OCI-LY7 (cell line): Measurements from ENCODE around the gene ASIC2. TPM values are rescaled to one million over a fixed set of nuclear protein-coding genes. Genes with fewer than 3 reads are reported as not detected.

Experiments used
- BruUV-seq: library from RNA; stranded (reverse); fragments of 400-500 nt; replicated peaks from 2 replicates; lab custom pipeline; 2021; lab: Mats Ljungman, UMichigan
- CTCF ChIA-PET: fragments of 300-600 bp; sonication (Branson Sonifier 250); formaldehyde crosslinking; loops from one replicate; lab custom pipeline; 2022; ENCODE audit warnings: antibody characterized with exemption; ENCODE audit not compliant: unreplicated experiment; lab: Charles Lee
- POLR2A ChIA-PET: fragments of 300-600 bp; sonication (Branson Sonifier 250); formaldehyde crosslinking; loops from one replicate; lab custom pipeline; 2022; ENCODE audit warnings: antibody characterized with exemption; lab: Charles Lee
- DNase-seq: peaks from one replicate; pipeline ENCODE4 v3.0.0-alpha.2; 2015; ENCODE audit warnings: low spot score
- H2AFZ ChIP-seq: fragments of 200-600 bp; sonication (generic), shearing (Covaris generic); 2 replicates; pipeline ENCODE4 v1.6.1; 2014; ENCODE audit warnings: mild to moderate bottlenecking, antibody characterized with exemption, low read length, moderate library complexity
- H3K27ac ChIP-seq: fragments of 200-600 bp; sonication (generic); 2 replicates; pipeline ENCODE4 v1.5.1; 2014; ENCODE audit warnings: mixed run types, low read depth, mild to moderate bottlenecking, moderate library complexity, low read length, inconsistent platforms; ENCODE audit not compliant: poor library complexity, severe bottlenecking
- H3K36me3 ChIP-seq: fragments of 200-600 bp; sonication (generic); 2 replicates; pipeline ENCODE4 v1.6.1; 2014; ENCODE audit warnings: mild to moderate bottlenecking, antibody characterized with exemption, low read length, moderate library complexity, mixed read lengths; ENCODE audit not compliant: insufficient read depth
- H3K4me1 ChIP-seq: fragments of 200-600 bp; sonication (generic); 2 replicates; pipeline ENCODE4 v1.5.1; 2014; ENCODE audit warnings: mild to moderate bottlenecking, low read length; ENCODE audit not compliant: insufficient read depth, poor library complexity, severe bottlenecking
- H3K4me2 ChIP-seq: fragments of 200-600 bp; sonication (generic); 2 replicates; pipeline ENCODE4 v1.6.1; 2014; ENCODE audit warnings: mild to moderate bottlenecking, low read length
- H3K4me3 ChIP-seq: fragments of 200-600 bp; sonication (generic); 2 replicates; pipeline ENCODE4 v1.5.1; 2014; ENCODE audit warnings: mild to moderate bottlenecking, low read depth, low read length; ENCODE audit not compliant: poor library complexity, severe bottlenecking
- H3K79me2 ChIP-seq: fragments of 200-600 bp; sonication (generic); 2 replicates; pipeline ENCODE4 v1.6.1; 2016; ENCODE audit warnings: low read depth, mild to moderate bottlenecking, low read length, moderate library complexity, mixed read lengths; ENCODE audit not compliant: insufficient read depth
- H3K9me2 ChIP-seq: fragments of 200-600 bp; sonication (generic); 2 replicates; pipeline ENCODE4 v1.6.1; 2016; ENCODE audit warnings: mild to moderate bottlenecking, low read length, mixed read lengths; ENCODE audit not compliant: insufficient read depth
- H3K9me3 ChIP-seq: fragments of 200-600 bp; sonication (generic); 2 replicates; pipeline ENCODE4 v1.6.1; 2014; ENCODE audit warnings: mild to moderate bottlenecking, mixed run types, low read length, mixed read lengths
- H4K20me1 ChIP-seq: fragments of 200-600 bp; sonication (generic); 2 replicates; pipeline ENCODE4 v1.6.1; 2014; ENCODE audit warnings: mild to moderate bottlenecking, antibody characterized with exemption, low read length, moderate library complexity, mixed read lengths; ENCODE audit not compliant: insufficient read depth
- CTCF ChIP-seq: fragments of 200-600 bp; sonication (generic); conservative IDR thresholded peaks from 2 replicates; pipeline ENCODE4 v1.5.1; 2014; ENCODE audit warnings: mild to moderate bottlenecking, antibody characterized with exemption, low read length, moderate library complexity, mixed read lengths
- EZH2phosphoT487 ChIP-seq: fragments of 200-600 bp; sonication (generic); IDR thresholded peaks from 2 replicates; pipeline ENCODE4 v1.6.1; 2018; ENCODE audit warnings: low read depth, borderline replicate concordance, mild to moderate bottlenecking, mixed run types, antibody characterized with exemption, low read length, moderate library complexity, mixed read lengths
- intact Hi-C: fragments of 100-400 bp; cut with micrococcal nuclease; formaldehyde crosslinking; loops from one replicate; pipeline ENCODE4 v1.10.0; 2022; ENCODE audit not compliant: unreplicated experiment
- total RNA-seq, 2 experiments: library from RNA; depleted of rRNA in 1 of 2; stranded (reverse); fragments of >200 nt in 1 of 2; shearing (Covaris generic) in 1 of 2; gene quantifications; 2 replicates each; pipeline ENCODE4 v1.2.3, GENCODE V29; 2014 to 2022

The ASIC2 gene
- total RNA-seq, 2 experiments from 2014 or later: not detected

GRCh38 chr17:33197342-33197741 lies 95.8 kb downstream of the ASIC2 start:
- no peak overlapping the region for H2AFZ ChIP-seq
- H4K20me1 ChIP-seq: no peaks in the 10 kb centered on the region
- intact Hi-C loops: no loop called here
- H3K9me3 ChIP-seq: no peaks in the 10 kb centered on the region
- no peak for DNase-seq
- H3K4me3 ChIP-seq: no peak overlapping the region
- H3K36me3 ChIP-seq: no peaks in the 10 kb centered on the region
- no TSS peak for BruUV-seq
- H3K4me2 ChIP-seq: no peak overlapping the region
- H3K4me1 ChIP-seq: no peaks in the 10 kb centered on the region
- H3K27ac ChIP-seq: no peak overlapping the region
- CTCF ChIA-PET: no interaction called here
- TF ChIP-seq CTCF (no peak), EZH2phosphoT487 (no peak)
- POLR2A ChIA-PET: no interaction called here
- no peaks in the 10 kb centered on the region for H3K79me2 ChIP-seq
- no peaks in the 10 kb centered on the region for H3K9me2 ChIP-seq

- no peaks in the 10 kb centered on the region for H3K36me3 ChIP-seq
- H3K4me1 ChIP-seq: no peaks in the 10 kb centered on the region
- no peak overlapping the region for H3K27ac ChIP-seq
- H3K79me2 ChIP-seq: no peaks in the 10 kb centered on the region
- H3K4me3 ChIP-seq: no peak overlapping the region
- intact Hi-C loops: no loop called here
- H3K4me2 ChIP-seq: no peak overlapping the region
- no peaks in the 10 kb centered on the region for H4K20me1 ChIP-seq
- no peaks in the 10 kb centered on the region for H3K9me2 ChIP-seq
- CTCF ChIA-PET: no interaction called here
- BruUV-seq: no TSS peak
- no peaks in the 10 kb centered on the region for H3K9me3 ChIP-seq
- DNase-seq: no peak
- POLR2A ChIA-PET: no interaction called here
- TF ChIP-seq CTCF (no peak), EZH2phosphoT487 (no peak)
- H2AFZ ChIP-seq: no peak overlapping the region
Observed at GRCh38 chr17:33196883-33197282, 96.2 kb downstream of the ASIC2 start.

- POLR2A ChIA-PET: interaction anchor here (0.6 kb wide), 1 partner anchor 8 kb away, joined by 3 read pairs; no protein-coding TSS in a partner anchor
- intact Hi-C loops: no loop called here
- no peaks in the 10 kb centered on the region for H3K36me3 ChIP-seq
Observed at GRCh38 chr17:33192951-33193911, 99.9 kb downstream of the ASIC2 start.

More at GRCh38 chr17:33192951-33193911, 99.9 kb downstream of the ASIC2 start:
- no peak overlapping the region for H3K27ac ChIP-seq
- H3K4me1 ChIP-seq: no peaks in the 10 kb centered on the region
- no peaks in the 10 kb centered on the region for H3K9me3 ChIP-seq
- H2AFZ ChIP-seq: no peak overlapping the region
- no peak overlapping the region for H3K4me2 ChIP-seq
- TF ChIP-seq EZH2phosphoT487 (no peak), CTCF (no peak)
- DNase-seq: no peak
- H4K20me1 ChIP-seq: no peaks in the 10 kb centered on the region
- no TSS peak for BruUV-seq
- H3K4me3 ChIP-seq: no peak overlapping the region
- H3K79me2 ChIP-seq: no peaks in the 10 kb centered on the region
- CTCF ChIA-PET: no interaction called here
- H3K9me2 ChIP-seq: no peaks in the 10 kb centered on the region
